GM21390 (cell line): ENCODE data around the gene PCED1B.
"Not testable (repeated sequence)": the region's sequence is repeated elsewhere in the genome, so short reads cannot be mapped to it uniquely, and the experiment has no call there.

Experiments
- ATAC-seq: cut with Tn5 transposase; IDR thresholded peaks from one replicate; pipeline ENCODE4 v1.9.1; 2021; ENCODE audit not compliant: unreplicated experiment

PCED1B gene

GRCh38 chr12:47205532-47206449 is 126.4 kb downstream of the PCED1B start:
- ATAC-seq, result no peak

GRCh38 chr12:47206450-47207339 is 127.3 kb downstream of the PCED1B start:
- no peak for ATAC-seq

- peak; percentile 56 for ATAC-seq
Observed at GRCh38 chr12:47207340-47207717, 127.9 kb downstream of the PCED1B start.

GRCh38 chr12:47207829-47208248 is 128.4 kb downstream of the PCED1B start:
- ATAC-seq, result peak; percentile 77

- ATAC-seq, result no peak
Observed at GRCh38 chr12:47209014-47209413, 129.6 kb downstream of the PCED1B start.

GRCh38 chr12:47210776-47211175 is 131.4 kb downstream of the PCED1B start:
- ATAC-seq, result no peak

GRCh38 chr12:47212701-47213039 is 133.2 kb downstream of the PCED1B start:
- ATAC-seq, result no peak

- ATAC-seq, result no peak
Observed at GRCh38 chr12:47213396-47213795, 134.0 kb downstream of the PCED1B start.

GRCh38 chr12:47214001-47214619 is 134.7 kb downstream of the PCED1B start:
- ATAC-seq, result no peak

- no peak for ATAC-seq
Observed at GRCh38 chr12:47214771-47215170, 135.3 kb downstream of the PCED1B start.

GRCh38 chr12:47216150-47216677 is 136.8 kb downstream of the PCED1B start:
- ATAC-seq, result peak; percentile 73

- not testable (repeated sequence) for ATAC-seq
Observed at GRCh38 chr12:47217595-47217869, 138.1 kb downstream of the PCED1B start.

GRCh38 chr12:47218191-47218654 is 138.8 kb downstream of the PCED1B start:
- ATAC-seq, result no peak

- no peak for ATAC-seq
Observed at GRCh38 chr12:47219243-47219642, 139.8 kb downstream of the PCED1B start.

- ATAC-seq, result no peak
Observed at GRCh38 chr12:47221256-47222023, 142.0 kb downstream of the PCED1B start.

GRCh38 chr12:47222520-47223030 is 143.2 kb downstream of the PCED1B start:
- ATAC-seq, result no peak

GRCh38 chr12:47223031-47223847 is 143.8 kb downstream of the PCED1B start:
- ATAC-seq, result no peak

- no peak for ATAC-seq
Observed at GRCh38 chr12:47223848-47224213, 144.4 kb downstream of the PCED1B start.

GRCh38 chr12:47224563-47225133 is 145.2 kb downstream of the PCED1B start:
- no peak for ATAC-seq
